A549 (cell line): ENCODE results near the gene ZBTB20. TPM values are rescaled to one million over a fixed set of nuclear protein-coding genes. Genes with fewer than 3 reads are reported as not detected.

Experiments used
- ATAC-seq, 2 experiments: fragments of 200-7000 bp in 1 of 2; fragments of >200 bp in 1 of 2; cut with Nextera tagmentation in 1 of 2; cut with Tn5 transposase in 1 of 2; 3 replicates each; pipeline versions ENCODE4 v1.8.0 to v1.9.1; 2018 to 2020; ENCODE audit warnings: mild to moderate bottlenecking in 1 of 2, moderate library complexity in 1 of 2
- CTCF ChIA-PET: fragments of 300-600 bp; sonication (Branson Sonifier 250); formaldehyde crosslinking; extraction: SDS; loops from one replicate; lab custom pipeline; 2021; ENCODE audit warnings: antibody characterized with exemption, inconsistent platforms; lab: Yijun Ruan, JAX
- POLR2A ChIA-PET: fragments of 350-600 bp; formaldehyde crosslinking; extraction: SDS; loops from one replicate; lab custom pipeline; 2021; ENCODE audit warnings: antibody characterized with exemption, inconsistent platforms; lab: Yijun Ruan, JAX
- DNase-seq, 2 experiments: peaks; one replicate each; pipeline versions ENCODE4 v3.0.0 to v3.0.0-alpha.2; 2011 to 2016; ENCODE audit warnings: low read depth in 1 of 2, low spot score in 1 of 2
- FAIRE-seq: peaks from 2 replicates; lab custom pipeline; 2011; peaks lifted over from hg19 to GRCh38; lab: Jason Lieb, UNC
- H3K27ac ChIP-seq, 2 experiments: fragments of >200 bp; sonication (Bioruptor Twin); formaldehyde crosslinking; 3 replicates each; pipeline ENCODE4 v1.5.1; 2016 to 2017
- H3K4me1 ChIP-seq: fragments of >200 bp; sonication (Bioruptor Twin); formaldehyde crosslinking; 3 replicates; pipeline ENCODE4 v1.6.1; 2016
- H3K4me2 ChIP-seq: fragments of >200 bp; sonication (Bioruptor Twin); formaldehyde crosslinking; 3 replicates; pipeline ENCODE4 v1.6.1; 2016
- H3K4me3 ChIP-seq: fragments of >200 bp; sonication (Bioruptor Twin); formaldehyde crosslinking; 3 replicates; pipeline ENCODE4 v1.5.1; 2016
- H3K9me3 ChIP-seq: fragments of >200 bp; sonication (Bioruptor Twin); formaldehyde crosslinking; 3 replicates; pipeline ENCODE4 v1.6.1; 2016
- ATOH8 ChIP-seq: fragments of 250-450 bp; sonication (Bioruptor Pico); IDR thresholded peaks from 2 replicates; pipeline ENCODE4 v1.5.0; 2020; ENCODE audit warnings: low read depth, mild to moderate bottlenecking, moderate library complexity
- BHLHE40 ChIP-seq: IDR thresholded peaks from 2 replicates; pipeline ENCODE4 v1.6.1; 2012; ENCODE audit warnings: low read depth, low read length, inconsistent platforms
- CHD2 ChIP-seq: fragments of 150-350 bp; IDR thresholded peaks from 2 replicates; pipeline ENCODE4 v1.6.1; 2014; ENCODE audit warnings: low read length; ENCODE audit not compliant: partially characterized antibody
- CHD4 ChIP-seq: fragments of 200-600 bp; sonication (generic); IDR thresholded peaks from 2 replicates; pipeline ENCODE4 v1.6.1; 2016; ENCODE audit warnings: antibody characterized with exemption, mild to moderate bottlenecking, borderline replicate concordance
- E2F6 ChIP-seq: IDR thresholded peaks from 2 replicates; pipeline ENCODE4 v1.6.1; 2012; ENCODE audit warnings: low read depth, borderline replicate concordance
- EHMT2 ChIP-seq: fragments of 200-600 bp; sonication (generic); IDR thresholded peaks from 2 replicates; pipeline ENCODE4 v1.6.1; 2016; ENCODE audit warnings: antibody characterized with exemption, low read depth, mild to moderate bottlenecking, moderate library complexity
- FOSL2 ChIP-seq, 2 experiments: fragments of 450-650 bp in 1 of 2; fragments of >200 bp in 1 of 2; sonication (Bioruptor Twin) in 1 of 2; formaldehyde crosslinking; IDR thresholded peaks; 2 replicates each; pipeline versions ENCODE4 v1.5.0 to v1.6.1; 2016 to 2020; ENCODE audit warnings: mild to moderate bottlenecking in 1 of 2, moderate library complexity in 1 of 2
- HDAC2 ChIP-seq: fragments of 200-600 bp; sonication (generic); IDR thresholded peaks from 2 replicates; pipeline ENCODE4 v1.6.1; 2016
- HOXB5 ChIP-seq: fragments of 250-450 bp; sonication (Bioruptor Pico); IDR thresholded peaks from 2 replicates; pipeline ENCODE4 v1.5.0; 2020; ENCODE audit warnings: mild to moderate bottlenecking, moderate library complexity
- KDM1A ChIP-seq: fragments of 200-600 bp; sonication (generic); IDR thresholded peaks from 2 replicates; pipeline ENCODE4 v1.6.1; 2016; ENCODE audit warnings: low read depth, mild to moderate bottlenecking
- MAZ ChIP-seq: fragments of 150-350 bp; IDR thresholded peaks from 2 replicates; pipeline ENCODE4 v1.6.1; 2014; ENCODE audit warnings: antibody characterized with exemption, low read depth, low read length, borderline replicate concordance
- MYC ChIP-seq: IDR thresholded peaks from 2 replicates; pipeline ENCODE4 v1.6.1; 2012; ENCODE audit warnings: mild to moderate bottlenecking, inconsistent platforms, low read length, improper control_type of control experiment, borderline replicate concordance
- NFE2L2 ChIP-seq: fragments of 150-350 bp; conservative IDR thresholded peaks from 2 replicates; pipeline ENCODE4 v1.6.1; 2014; ENCODE audit warnings: low read length
- PHF8 ChIP-seq: fragments of 200-600 bp; sonication (generic); IDR thresholded peaks from 2 replicates; pipeline ENCODE4 v1.6.1; 2016; ENCODE audit warnings: low read depth, mild to moderate bottlenecking, antibody characterized with exemption, moderate library complexity, borderline replicate concordance
- POLR2A ChIP-seq: IDR thresholded peaks from 2 replicates; pipeline ENCODE4 v1.6.1; 2012; ENCODE audit warnings: mild to moderate bottlenecking, low read length
- POLR2AphosphoS2 ChIP-seq: conservative IDR thresholded peaks from 2 replicates; pipeline ENCODE4 v1.6.1; 2012; ENCODE audit warnings: low read length, improper control_type of control experiment, inconsistent platforms
- RCOR1 ChIP-seq: fragments of 150-350 bp; IDR thresholded peaks from 2 replicates; pipeline ENCODE4 v1.6.1; 2014; ENCODE audit warnings: antibody characterized with exemption, low read length, low read depth
- RFX5 ChIP-seq: fragments of 450-650 bp; IDR thresholded peaks from 2 replicates; pipeline ENCODE4 v1.7.1; 2014; ENCODE audit warnings: antibody characterized with exemption, mild to moderate bottlenecking, moderate library complexity
- RNF2 ChIP-seq: fragments of 200-600 bp; sonication (generic); IDR thresholded peaks from 2 replicates; pipeline ENCODE4 v1.6.1; 2016; ENCODE audit warnings: low read depth, mild to moderate bottlenecking, antibody characterized with exemption, moderate library complexity, borderline replicate concordance
- SMC3 ChIP-seq: fragments of >200 bp; sonication (Bioruptor Twin); formaldehyde crosslinking; IDR thresholded peaks from 3 replicates; pipeline ENCODE4 v1.6.1; 2018; ENCODE audit warnings: inconsistent platforms
- TP53 ChIP-seq: fragments of 250-450 bp; sonication (Bioruptor Pico); IDR thresholded peaks from 2 replicates; pipeline ENCODE4 v1.5.0; 2021; ENCODE audit warnings: mild to moderate bottlenecking, moderate library complexity
- USF2 ChIP-seq: fragments of 450-650 bp; IDR thresholded peaks from 2 replicates; pipeline ENCODE4 v1.6.1; 2014; ENCODE audit warnings: antibody characterized with exemption
- ZC3H11A ChIP-seq: fragments of 450-650 bp; IDR thresholded peaks from 2 replicates; pipeline ENCODE4 v1.6.1; 2014; ENCODE audit warnings: antibody characterized with exemption, mild to moderate bottlenecking
- WGBS: methylation state at CpG from one replicate; pipeline ENCODE4 v1.1.6; 2017; ENCODE audit errors: missing lambda C conversion rate; 5-methylcytosine and 5-hydroxymethylcytosine counted together
- polyA plus RNA-seq, 4 experiments: library from polyadenylated mRNA; depleted of rRNA in 3 of 4; stranded (reverse); fragments of >200 nt; fragmentation: RNase III in 1 of 4; extraction: RNeasy Plus Mini Kit Qiagen cat#74134 plus additional on column Dnase treatment in 1 of 4; gene quantifications; 2 replicates in 3 of 4; 3 replicates in 1 of 4; pipeline ENCODE4 v1.2.3, GENCODE V29; 2011 to 2017

ZBTB20 gene
- polyA plus RNA-seq, 2 of the 4 experiments (the other 2 are of a cell fraction), result 0.85 to 5.0 TPM

- Histone ChIP-seq H3K4me3 (no peak overlapping the region), H3K4me1 (no peaks in the 10 kb centered on the region), H3K4me2 (no peak overlapping the region), H3K9me3 (no peaks in the 10 kb centered on the region), H3K27ac (no peak overlapping the region)
- TF ChIP-seq POLR2AphosphoS2 (no peak), EHMT2 (no peak), PHF8 (no peak), MYC (no peak), RNF2 (no peak), KDM1A (no peak), MAZ (no peak), USF2 (no peak)
- FAIRE-seq (no peak), ATAC-seq (no peak), DNase-seq (no peak)
- 95% methylated on average over 2 of the region's 2 CpGs for WGBS
- ChIA-PET POLR2A (no interaction called here), CTCF (interaction anchor here (1.2 kb wide), 1 partner anchor 14 kb away, joined by 5 read pairs; no protein-coding TSS in a partner anchor)
Observed at GRCh38 chr3:114313426-114313825, 833.7 kb downstream of the ZBTB20 start.

- H3K27ac ChIP-seq, result no peak overlapping the region
- 58% methylated on average over 2 of the region's 2 CpGs for WGBS
- FAIRE-seq (no peak), DNase-seq (no peak), ATAC-seq (peak in 1 of 2 experiments; percentile 37; a peak in 1 of 6 replicates)
- 0 out of 2 replicates have a peak, but pooled peaks have one; percentile 38 for TF ChIP-seq POLR2AphosphoS2
- TF ChIP-seq ZC3H11A, result no peak
- CTCF ChIA-PET, result interaction anchor here (1.0 to 2.4 kb wide), 3 partner anchors 8 to 13 kb away, joined by 3 to 11 read pairs (median 3); no protein-coding TSS in a partner anchor
- no peak overlapping the region for H3K4me3 ChIP-seq
- H3K4me2 ChIP-seq, result no peak overlapping the region
- POLR2A ChIA-PET, result no interaction called here
- H3K9me3 ChIP-seq, result no peaks in the 10 kb centered on the region
- H3K4me1 ChIP-seq, result no peaks in the 10 kb centered on the region
Observed at GRCh38 chr3:114310695-114311094, 836.4 kb downstream of the ZBTB20 start.

GRCh38 chr3:114308830-114309229 lies 838.3 kb downstream of the ZBTB20 start:
- ChIA-PET POLR2A (no interaction called here), CTCF (no interaction called here)
- DNase-seq (no peak), FAIRE-seq (no peak), ATAC-seq (peak in 1 of 2 experiments; percentile 15; a peak in 1 of 6 replicates)
- Histone ChIP-seq H3K4me3 (no peak overlapping the region), H3K4me1 (no peaks in the 10 kb centered on the region), H3K27ac (no peak overlapping the region), H3K9me3 (no peaks in the 10 kb centered on the region), H3K4me2 (no peak overlapping the region)
- no peak for TF ChIP-seq EHMT2
- TF ChIP-seq MAZ, result no peak
- no peak for TF ChIP-seq ATOH8
- no peak for TF ChIP-seq FOSL2 (IDR thresholded peaks at IDR 0.05)
- no peak for TF ChIP-seq FOSL2 (CRISPR knock-in tag; IDR thresholded peaks at IDR 0.05)
- TF ChIP-seq RFX5, result no peak
- no peak for TF ChIP-seq HDAC2
- TF ChIP-seq TP53 (CRISPR knock-in tag), result no peak
- no peak for TF ChIP-seq CHD2
- no peak for TF ChIP-seq SMC3
- TF ChIP-seq BHLHE40, result no peak
- no peak for TF ChIP-seq POLR2A
- TF ChIP-seq CHD4, result no peak
- no peak for TF ChIP-seq HOXB5 (CRISPR knock-in tag)
- TF ChIP-seq E2F6, result no peak
- TF ChIP-seq RCOR1, result no peak
- no peak for TF ChIP-seq NFE2L2
- WGBS, result 73% methylated on average over 5 of the region's 5 CpGs
